Measurements from ENCODE around the gene DNALI1. TPM values are rescaled to one million over a fixed set of nuclear protein-coding genes. Genes with fewer than 3 reads are reported as not detected.

DNALI1 gene
- total and polyA plus RNA-seq, 2 donors (not counting 3 experiments of a cell fraction or from before 2014, with no cell fraction given), result 5.2 to 8.1 TPM

DNA sequence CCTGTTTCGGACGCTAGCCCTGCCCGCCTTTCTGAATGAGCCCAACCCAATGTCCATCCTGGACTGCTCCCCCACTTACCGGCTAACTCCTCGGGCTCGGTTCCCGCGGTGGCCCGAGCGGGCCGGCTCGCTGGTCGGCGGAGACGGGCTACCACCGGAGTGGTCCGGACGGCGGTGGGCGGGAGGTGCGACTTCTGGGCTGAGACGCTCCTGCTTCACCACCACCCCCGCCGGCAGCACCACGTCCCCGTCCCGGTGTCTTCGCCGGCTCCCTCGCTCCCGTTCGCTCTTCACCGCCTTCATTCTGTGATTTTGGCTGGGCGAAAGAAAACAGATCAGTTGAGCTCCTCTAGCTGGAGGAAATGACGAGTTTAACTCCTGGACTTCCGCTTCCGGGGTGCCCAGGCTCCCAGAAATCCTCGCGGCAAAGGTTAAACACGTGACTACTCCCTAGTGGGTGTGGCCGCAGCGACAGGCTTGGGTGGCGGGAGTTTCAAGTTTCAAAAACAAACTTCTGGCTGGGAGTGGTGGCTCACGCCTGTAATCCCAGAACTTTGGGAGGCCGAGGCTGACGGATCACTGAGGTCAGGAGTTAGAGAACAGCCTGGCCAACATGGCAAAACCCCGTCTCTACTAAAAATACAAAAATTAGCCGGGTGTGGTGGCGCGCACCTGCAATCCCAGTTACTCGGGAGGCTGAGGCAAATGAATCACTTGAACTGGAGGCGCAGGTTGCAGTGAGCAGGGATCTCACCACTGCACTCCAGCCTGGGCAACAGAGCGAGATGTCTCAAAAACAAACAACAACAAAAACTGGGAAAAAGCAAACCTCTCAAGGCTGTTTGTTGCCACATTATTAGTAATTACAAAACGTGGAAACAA is 2.6 kb upstream of the DNALI1 start, which contains the start of gene SNIP1:
Gene SNIP1 (minus strand): TSS at position 367 of the 882 bp plus-strand sequence. CDS start 64 bp downstream, at position 303.
- no peaks in the 10 kb centered on the region for H3K9me3 ChIP-seq (replicated peaks; ENCODE audit: control insufficient read depth, insufficient read depth, low read length)
- H3K9ac ChIP-seq (replicated peaks; ENCODE audit: extremely low read depth, insufficient read depth, low read length), result peak within 1 kb of the TSS; percentile 94
- H3K27ac ChIP-seq (ENCODE audit: insufficient read depth, low read depth, low read length), result peak within 1 kb of the TSS; percentile 76
- H3K4me1 ChIP-seq (ENCODE audit: control insufficient read depth, extremely low read depth, insufficient read depth, low read length), result peaks cover 14% of the 10 kb centered on the region
- H3K4me3 ChIP-seq (replicated peaks in 1 of 3; ENCODE audit: insufficient read depth in 1 of 3, low read depth in 1 of 3, low read length in 3 of 3), result peak within 1 kb of the TSS; percentile 88 to 94 (median 88)
- H3K9me1 ChIP-seq (replicated peaks; ENCODE audit: control insufficient read depth, extremely low read depth, insufficient read depth, low read length), result no peaks in the 10 kb centered on the region
- H4K20me1 ChIP-seq (replicated peaks; ENCODE audit: control insufficient read depth, extremely low read depth, insufficient read depth, low read length), result no peaks in the 10 kb centered on the region
- ChIA-PET POLR2A (interaction anchor here (1.5 kb wide), 1 partner anchor 39 kb away, joined by 3 read pairs; the partner anchor contains the start of gene MEAF6), CTCF (interaction anchor here (0.6 to 1.7 kb wide), 4 partner anchors 10 to 128 kb away, joined by 3 to 10 read pairs (median 4); partner anchors contain the start of gene MEAF6)
- H3K79me2 ChIP-seq (ENCODE audit: control insufficient read depth, insufficient read depth, low read length), result peaks cover 36% of the 10 kb centered on the region
- H2AFZ ChIP-seq (ENCODE audit: low read depth, low read length), result peak within 1 kb of the TSS; percentile 79
- TF ChIP-seq POLR2AphosphoS5 (IDR thresholded peaks at IDR 0.05; ENCODE audit: insufficient read depth, low read depth, low read length) (peak; percentile 77), POLR2A (IDR thresholded peaks at IDR 0.05; ENCODE audit: low read depth, low read length) (peak; percentile 56), JUN (IDR thresholded peaks at IDR 0.05; ENCODE audit: borderline replicate concordance, insufficient read depth, insufficient read length, low read depth) (no peak), GATA2 (IDR thresholded peaks at IDR 0.05; ENCODE audit: insufficient read depth, insufficient read length, low read depth, low read length) (no peak), FOS (IDR thresholded peaks at IDR 0.05; ENCODE audit: borderline replicate concordance, insufficient read depth, low read length) (no peak)
- TF ChIP-seq, protein P1, sequence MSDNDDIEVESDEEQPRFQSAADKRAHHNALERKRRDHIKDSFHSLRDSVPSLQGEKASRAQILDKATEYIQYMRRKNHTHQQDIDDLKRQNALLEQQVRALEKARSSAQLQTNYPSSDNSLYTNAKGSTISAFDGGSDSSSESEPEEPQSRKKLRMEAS (IDR thresholded peaks at IDR 0.05; ENCODE audit: insufficient read depth, insufficient read length), result peak; percentile 78
- TF ChIP-seq, protein P2, sequence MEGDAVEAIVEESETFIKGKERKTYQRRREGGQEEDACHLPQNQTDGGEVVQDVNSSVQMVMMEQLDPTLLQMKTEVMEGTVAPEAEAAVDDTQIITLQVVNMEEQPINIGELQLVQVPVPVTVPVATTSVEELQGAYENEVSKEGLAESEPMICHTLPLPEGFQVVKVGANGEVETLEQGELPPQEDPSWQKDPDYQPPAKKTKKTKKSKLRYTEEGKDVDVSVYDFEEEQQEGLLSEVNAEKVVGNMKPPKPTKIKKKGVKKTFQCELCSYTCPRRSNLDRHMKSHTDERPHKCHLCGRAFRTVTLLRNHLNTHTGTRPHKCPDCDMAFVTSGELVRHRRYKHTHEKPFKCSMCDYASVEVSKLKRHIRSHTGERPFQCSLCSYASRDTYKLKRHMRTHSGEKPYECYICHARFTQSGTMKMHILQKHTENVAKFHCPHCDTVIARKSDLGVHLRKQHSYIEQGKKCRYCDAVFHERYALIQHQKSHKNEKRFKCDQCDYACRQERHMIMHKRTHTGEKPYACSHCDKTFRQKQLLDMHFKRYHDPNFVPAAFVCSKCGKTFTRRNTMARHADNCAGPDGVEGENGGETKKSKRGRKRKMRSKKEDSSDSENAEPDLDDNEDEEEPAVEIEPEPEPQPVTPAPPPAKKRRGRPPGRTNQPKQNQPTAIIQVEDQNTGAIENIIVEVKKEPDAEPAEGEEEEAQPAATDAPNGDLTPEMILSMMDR (IDR thresholded peaks at IDR 0.05; ENCODE audit: extremely low read depth in 1 of 2, insufficient read depth in 1 of 2, low read depth in 1 of 2, low read length in 2 of 2), result no peak
- intact Hi-C loops (cut with micrococcal nuclease) (loop anchor here (1.0 to 5.0 kb wide), 4 partner anchors 20 to 97 kb away; partner anchors contain the start of gene MEAF6), dilution Hi-C loops (cut with MboI; ENCODE audit: extremely low pct_ligation_motif_present, low sequenced_read_pairs) (no loop called here)
- DNase-seq (ENCODE audit: low read depth, low spot score) (peak; percentile 93), FAIRE-seq (peak; percentile 98)
- no peaks in the 10 kb centered on the region for H3K27me3 ChIP-seq (ENCODE audit: control insufficient read depth in 2 of 2, insufficient read depth in 2 of 2, low read length in 2 of 2)
- no TSS peak for BruUV-seq (replicated peaks)
- H3K36me3 ChIP-seq (ENCODE audit: control insufficient read depth in 2 of 2, extremely low read depth in 1 of 2, insufficient read depth in 2 of 2, low read length in 2 of 2), result peaks cover 0 to 2% of the 10 kb centered on the region in 2 experiments
- peak within 1 kb of the TSS; percentile 90 for H3K4me2 ChIP-seq (ENCODE audit: insufficient read depth, low read length)
